Measurements from ENCODE around the gene PLCL1.

The PLCL1 gene

GRCh38 chr2:197949224-197949623, 144.8 kb downstream of the PLCL1 start:
- DNase-seq (ENCODE audit: extremely low read depth in 1 of 2, low read depth in 1 of 2), result no peak

- no peak for DNase-seq (ENCODE audit: extremely low read depth in 1 of 2, low read depth in 1 of 2)
Observed at GRCh38 chr2:197950006-197950405, 145.6 kb downstream of the PLCL1 start.

- DNase-seq (ENCODE audit: extremely low read depth in 1 of 2, low read depth in 1 of 2), result no peak
Observed at GRCh38 chr2:197950724-197951123, 146.3 kb downstream of the PLCL1 start.

GRCh38 chr2:197952540-197953202, 148.3 kb downstream of the PLCL1 start:
- peak in 1 of 2 donors; percentile 2 for DNase-seq (ENCODE audit: extremely low read depth in 1 of 2, low read depth in 1 of 2)

- DNase-seq (ENCODE audit: extremely low read depth in 1 of 2, low read depth in 1 of 2), result no peak
Observed at GRCh38 chr2:197954328-197954727, 149.9 kb downstream of the PLCL1 start.

GRCh38 chr2:197958592-197959150, 154.3 kb downstream of the PLCL1 start:
- no peak for DNase-seq (ENCODE audit: extremely low read depth in 1 of 2, low read depth in 1 of 2)

- DNase-seq (ENCODE audit: extremely low read depth in 1 of 2, low read depth in 1 of 2), result no peak
Observed at GRCh38 chr2:197959383-197959782, 155.0 kb downstream of the PLCL1 start.

GRCh38 chr2:197960786-197961185, 156.4 kb downstream of the PLCL1 start:
- DNase-seq (ENCODE audit: extremely low read depth in 1 of 2, low read depth in 1 of 2), result no peak

- DNase-seq (ENCODE audit: extremely low read depth in 1 of 2, low read depth in 1 of 2), result no peak
Observed at GRCh38 chr2:197964720-197965119, 160.3 kb downstream of the PLCL1 start.

- DNase-seq (ENCODE audit: extremely low read depth in 1 of 2, low read depth in 1 of 2), result no peak
Observed at GRCh38 chr2:197965756-197966155, 161.4 kb downstream of the PLCL1 start.

GRCh38 chr2:197969391-197969893, 165.0 kb downstream of the PLCL1 start:
- DNase-seq (ENCODE audit: extremely low read depth in 1 of 2, low read depth in 1 of 2), result no peak

- DNase-seq (ENCODE audit: extremely low read depth in 1 of 2, low read depth in 1 of 2), result no peak
Observed at GRCh38 chr2:197972061-197972460, 167.7 kb downstream of the PLCL1 start.

GRCh38 chr2:197972587-197972986, 168.2 kb downstream of the PLCL1 start:
- DNase-seq (ENCODE audit: extremely low read depth in 1 of 2, low read depth in 1 of 2), result no peak

- DNase-seq (ENCODE audit: extremely low read depth in 1 of 2, low read depth in 1 of 2), result no peak
Observed at GRCh38 chr2:197973772-197974171, 169.4 kb downstream of the PLCL1 start.

GRCh38 chr2:197975931-197976519, 171.6 kb downstream of the PLCL1 start:
- DNase-seq (ENCODE audit: extremely low read depth in 1 of 2, low read depth in 1 of 2), result no peak

- no peak for DNase-seq (ENCODE audit: extremely low read depth in 1 of 2, low read depth in 1 of 2)
Observed at GRCh38 chr2:197978971-197979370, 174.6 kb downstream of the PLCL1 start.

GRCh38 chr2:197982565-197982964, 178.2 kb downstream of the PLCL1 start:
- DNase-seq (ENCODE audit: extremely low read depth in 1 of 2, low read depth in 1 of 2), result no peak

GRCh38 chr2:197985029-197985638, 180.7 kb downstream of the PLCL1 start:
- no peak for DNase-seq (ENCODE audit: extremely low read depth in 1 of 2, low read depth in 1 of 2)

- no peak for DNase-seq (ENCODE audit: extremely low read depth in 1 of 2, low read depth in 1 of 2)
Observed at GRCh38 chr2:197986977-197987376, 182.6 kb downstream of the PLCL1 start.

GRCh38 chr2:197990356-197990755, 186.0 kb downstream of the PLCL1 start:
- no peak for DNase-seq (ENCODE audit: extremely low read depth in 1 of 2, low read depth in 1 of 2)

GRCh38 chr2:197992482-197993133, 188.2 kb downstream of the PLCL1 start:
- DNase-seq (ENCODE audit: extremely low read depth in 1 of 2, low read depth in 1 of 2), result no peak

Measured in stimulated activated CD8-positive, alpha-beta memory T cell treated with anti-CD3 and anti-CD28 coated beads, Interleukin-7, amount 100 ng/mL, for 48 hours (primary cell).